ENCODE results near the gene SRPK2.

GRCh38 chr7:105153531-105153930, 235.2 kb downstream of the SRPK2 start:
- TF ChIP-seq POLR2A (IDR thresholded peaks at IDR 0.05; ENCODE audit: low read depth, low read length) (no peak), POLR2AphosphoS5 (IDR thresholded peaks at IDR 0.05; ENCODE audit: low read depth, low read length) (no peak), SPI1 (IDR thresholded peaks at IDR 0.05; ENCODE audit: low read depth, low read length) (no peak), TAF1 (IDR thresholded peaks at IDR 0.05; ENCODE audit: low read depth, low read length) (no peak), POU2F2 (IDR thresholded peaks at IDR 0.05; ENCODE audit: low read depth, low read length) (no peak)
